Transverse colon (tissue), 4 donors: ENCODE results near the gene GABPB2. TPM values are rescaled to one million over a fixed set of nuclear protein-coding genes. Genes with fewer than 3 reads are reported as not detected.

Experiments
- DNase-seq: peaks from one replicate; pipeline ENCODE4 v3.0.0-alpha.2; 2019
- H3K27ac ChIP-seq, 4 donors: fragments of 200-600 bp; sonication (generic); 2 replicates each; pipeline ENCODE4 v1.5.1; 2016 to 2018; ENCODE audit warnings: inconsistent platforms in 4 of 4
- H3K27me3 ChIP-seq: fragments of 200-600 bp; sonication (generic); 2 replicates; pipeline ENCODE4 v1.5.1; 2017; ENCODE audit warnings: inconsistent platforms
- H3K36me3 ChIP-seq, 4 donors: fragments of 200-600 bp; sonication (generic); 2 replicates each; pipeline ENCODE4 v1.5.1; 2017 to 2019; ENCODE audit warnings: inconsistent platforms in 4 of 4
- H3K4me1 ChIP-seq, 4 donors: fragments of 200-600 bp; sonication (generic); 2 replicates each; pipeline ENCODE4 v1.5.1; 2017 to 2020; ENCODE audit warnings: inconsistent platforms in 4 of 4
- H3K4me3 ChIP-seq, 4 donors: fragments of 200-600 bp; sonication (generic); 1 replicate in 1 of 4; 2 replicates in 3 of 4; pipeline versions ENCODE4 v1.5.1 to v1.6.1; 2017 to 2019; ENCODE audit warnings: inconsistent platforms in 4 of 4
- H3K9me3 ChIP-seq, 2 donors: fragments of 200-600 bp; sonication (generic); 2 replicates each; pipeline ENCODE4 v1.5.1; 2017 to 2019; ENCODE audit warnings: inconsistent platforms in 2 of 2
- EP300 ChIP-seq: sonication (generic); formaldehyde crosslinking; IDR thresholded peaks from one replicate; pipeline ENCODE4 v1.6.1; 2017; ENCODE audit warnings: antibody characterized with exemption, low read depth
- POLR2A ChIP-seq: fragments of 450-650 bp; IDR thresholded peaks from one replicate; pipeline ENCODE4 v1.6.1; 2016; ENCODE audit warnings: antibody characterized with exemption, mild to moderate bottlenecking, moderate library complexity
- POLR2AphosphoS5 ChIP-seq, 3 donors: sonication (generic); formaldehyde crosslinking; IDR thresholded peaks; one replicate each; pipeline ENCODE4 v1.6.1; 2016; ENCODE audit warnings: antibody characterized with exemption in 3 of 3
- WGBS, 2 donors: methylation state at CpG; one replicate each; pipeline ENCODE4 v1.1.5; 2018; ENCODE audit warnings: low coverage in 1 of 2; 5-methylcytosine and 5-hydroxymethylcytosine counted together
- in situ Hi-C, 4 donors: fragments of 200-750 bp; cut with MboI; loops; one replicate each; pipeline versions ENCODE4 v1.15.0 to v1.15.1; 2017; ENCODE audit warnings: low sequenced_read_pairs in 3 of 4, low pct_ligation_motif_present in 1 of 4, low pct_unique_long_range_greater_than_20kb in 1 of 4
- intact Hi-C: fragments of 100-400 bp; cut with DNase I; formaldehyde crosslinking; loops from one replicate; pipeline ENCODE4 v1.15.1; 2023; ENCODE audit warnings: low total_unique reads
- total RNA-seq, 4 donors: library from RNA; depleted of rRNA; stranded (reverse); fragments of >200 nt; gene quantifications; one replicate each; pipeline ENCODE4 v1.1.0, GENCODE V29; 2016
- TF ChIP-seq, protein P1 (sequence below), 5 experiments: fragments of 200-600 bp in 3 of 5; fragments of 450-650 bp in 2 of 5; sonication (generic) in 3 of 5; IDR thresholded peaks; 1 replicate in 2 of 5; 2 replicates in 3 of 5; pipeline ENCODE4 v1.5.1; 2016 to 2017; ENCODE audit warnings: antibody characterized with exemption in 5 of 5, inconsistent platforms in 3 of 5, mild to moderate bottlenecking in 2 of 5, moderate library complexity in 1 of 5

Gene GABPB2
- total RNA-seq, 4 donors from 2014 or later, result 9.6 to 19.8 (median 10.2) TPM

GRCh38 chr1:151159373-151159772 lies 88.8 kb downstream of the GABPB2 start:
- Histone ChIP-seq H3K27me3 (no peaks in the 10 kb centered on the region), H3K4me1 (peaks cover 0 to 14% (median 3%) of the 10 kb centered on the region in 4 donors), H3K27ac (peak overlapping the region in 1 of 4 donors; percentile 19), H3K36me3 (peaks cover 0 to 9% (median 5%) of the 10 kb centered on the region in 4 donors), H3K4me3 (no peak overlapping the region), H3K9me3 (no peaks in the 10 kb centered on the region)
- TF ChIP-seq POLR2AphosphoS5 (IDR thresholded peaks at IDR 0.05), result no peak
- in situ Hi-C loops, result loop anchor here in 3 of 4 donors (5.0 to 25.0 kb wide), 5 partner anchors 62 to 145 kb away; partner anchors contain the start of genes BNIPL (in 1 of the 3) and C1orf56 (in 1 of the 3)
- intact Hi-C loops, result loop anchor here (5.0 to 10.0 kb wide), 2 partner anchors 55 to 342 kb away; no protein-coding TSS in a partner anchor
- no peak for DNase-seq

GRCh38 chr1:151164732-151165280 lies 94.2 kb downstream of the GABPB2 start:
- intact Hi-C loops (no loop called here), in situ Hi-C loops (loop anchor here in 1 of 4 donors (25.0 kb wide), 1 partner anchor 128 kb away; the partner anchor contains the start of genes BNIPL and C1orf56)
- Histone ChIP-seq H3K4me3 (peak overlapping the region; percentile 32 to 94 (median 78)), H3K4me1 (peaks cover 6 to 30% (median 20%) of the 10 kb centered on the region in 4 donors), H3K36me3 (peaks cover 0 to 19% (median 5%) of the 10 kb centered on the region in 4 donors), H3K27me3 (no peaks in the 10 kb centered on the region), H3K9me3 (no peaks in the 10 kb centered on the region), H3K27ac (peak overlapping the region; percentile 84 to 94 (median 88))
- no peak for TF ChIP-seq EP300
- TF ChIP-seq POLR2A, result no peak
- TF ChIP-seq POLR2AphosphoS5 (IDR thresholded peaks at IDR 0.05), result no peak
- TF ChIP-seq, protein P1, sequence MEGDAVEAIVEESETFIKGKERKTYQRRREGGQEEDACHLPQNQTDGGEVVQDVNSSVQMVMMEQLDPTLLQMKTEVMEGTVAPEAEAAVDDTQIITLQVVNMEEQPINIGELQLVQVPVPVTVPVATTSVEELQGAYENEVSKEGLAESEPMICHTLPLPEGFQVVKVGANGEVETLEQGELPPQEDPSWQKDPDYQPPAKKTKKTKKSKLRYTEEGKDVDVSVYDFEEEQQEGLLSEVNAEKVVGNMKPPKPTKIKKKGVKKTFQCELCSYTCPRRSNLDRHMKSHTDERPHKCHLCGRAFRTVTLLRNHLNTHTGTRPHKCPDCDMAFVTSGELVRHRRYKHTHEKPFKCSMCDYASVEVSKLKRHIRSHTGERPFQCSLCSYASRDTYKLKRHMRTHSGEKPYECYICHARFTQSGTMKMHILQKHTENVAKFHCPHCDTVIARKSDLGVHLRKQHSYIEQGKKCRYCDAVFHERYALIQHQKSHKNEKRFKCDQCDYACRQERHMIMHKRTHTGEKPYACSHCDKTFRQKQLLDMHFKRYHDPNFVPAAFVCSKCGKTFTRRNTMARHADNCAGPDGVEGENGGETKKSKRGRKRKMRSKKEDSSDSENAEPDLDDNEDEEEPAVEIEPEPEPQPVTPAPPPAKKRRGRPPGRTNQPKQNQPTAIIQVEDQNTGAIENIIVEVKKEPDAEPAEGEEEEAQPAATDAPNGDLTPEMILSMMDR (IDR thresholded peaks at IDR 0.05), result no peak
- 30% methylated on average over 11 of the region's 11 CpGs; no CpG with 5 or more reads in 1 of the 2 donors for WGBS, 2 donors
- no peak for DNase-seq

- TF ChIP-seq, protein P1 (IDR thresholded peaks at IDR 0.05), result peak in 1 of 5 experiments; percentile 13
- no peak for TF ChIP-seq EP300
- H3K27ac ChIP-seq, result peak overlapping the region; percentile 84 to 94 (median 88)
- H3K36me3 ChIP-seq, result peaks cover 0 to 18% (median 4%) of the 10 kb centered on the region in 4 donors
- 7 to 13% methylated on average over 3 to 15 of the region's 15 CpGs for WGBS, 2 donors
- peak overlapping the region; percentile 32 to 94 (median 78) for H3K4me3 ChIP-seq
- H3K27me3 ChIP-seq, result no peaks in the 10 kb centered on the region
- intact Hi-C loops, result no loop called here
- in situ Hi-C loops, result loop anchor here in 1 of 4 donors (25.0 kb wide), 1 partner anchor 128 kb away; the partner anchor contains the start of genes BNIPL and C1orf56
- peaks cover 6 to 30% (median 20%) of the 10 kb centered on the region in 4 donors for H3K4me1 ChIP-seq
- peak; percentile 49 for DNase-seq
- H3K9me3 ChIP-seq, result no peaks in the 10 kb centered on the region
Measured at GRCh38 chr1:151165281-151165737, 94.7 kb downstream of the GABPB2 start.

- intact Hi-C loops, result loop anchor here (1.0 kb wide), 1 partner anchor 24 kb away; no protein-coding TSS in a partner anchor
- Histone ChIP-seq H3K27ac (peak within 1 kb of the TSS; percentile 84 to 94 (median 88)), H3K27me3 (no peaks in the 10 kb centered on the region), H3K4me1 (peaks cover 6 to 25% (median 20%) of the 10 kb centered on the region in 4 donors), H3K9me3 (no peaks in the 10 kb centered on the region), H3K4me3 (peak within 1 kb of the TSS; percentile 47 to 94 (median 78)), H3K36me3 (peaks cover 0 to 12% (median under 1%) of the 10 kb centered on the region in 4 donors)
- in situ Hi-C loops, result loop anchor here in 1 of 4 donors (25.0 kb wide), 1 partner anchor 129 kb away; the partner anchor contains the start of genes BNIPL and C1orf56
- TF ChIP-seq EP300 (peak; percentile 44), POLR2A (peak; percentile 62), POLR2AphosphoS5 (IDR thresholded peaks at IDR 0.05) (peak; percentile 89 to 94 (median 94))
- TF ChIP-seq, protein P1 (IDR thresholded peaks at IDR 0.05), result peak in 3 of 5 experiments; percentile 14 to 58 (median 49)
- WGBS, 2 donors, result 0 to 1% methylated on average over 2 to 38 of the region's 38 CpGs
- DNase-seq, result peak; percentile 98
Measured at GRCh38 chr1:151165738-151166504, 95.4 kb downstream of the GABPB2 start, which contains the start of the genes LYSMD1 and SCNM1. TSS of gene LYSMD1 (minus strand) at chr1:151165902. CDS start at chr1:151165258, 644 bp downstream. TSS of gene SCNM1 (plus strand) at chr1:151166144. CDS start at chr1:151166153, 9 bp downstream.
